Activated CD8-positive, alpha-beta memory T cell treated with anti-CD3 and anti-CD28 coated beads for 24 hours (primary cell): Measurements from ENCODE around the gene ARHGAP42.

Experiments
- DNase-seq: peaks from one replicate; pipeline ENCODE4 v3.0.0-alpha.2; 2020

ARHGAP42 gene

DNA sequence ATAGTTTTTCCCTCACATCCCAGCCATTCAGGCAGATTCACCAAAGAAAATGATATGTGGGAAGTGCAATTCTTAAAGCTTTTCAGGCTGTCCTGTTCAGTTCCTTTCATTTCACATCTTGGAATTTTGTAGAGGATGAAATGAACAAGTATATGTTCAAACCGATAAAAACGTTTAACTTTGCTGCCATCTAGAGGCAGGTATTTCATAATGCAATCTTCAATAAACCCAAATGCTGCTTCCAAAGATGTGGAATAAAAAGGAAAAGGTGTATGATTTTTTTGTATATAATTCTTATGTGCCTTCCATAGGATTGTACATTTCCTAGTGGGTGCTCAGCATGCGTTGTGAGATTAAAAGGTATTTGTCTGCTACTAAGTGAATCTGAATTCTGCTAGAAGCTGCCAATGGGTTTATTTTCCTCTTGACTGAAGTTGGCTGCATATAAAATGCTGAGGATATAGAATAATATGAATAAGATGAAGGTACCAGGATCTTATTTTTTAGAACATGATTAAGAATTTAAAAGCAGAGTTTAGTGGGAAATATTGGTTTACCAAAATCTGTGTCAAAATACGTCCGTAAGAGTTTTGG, 243.2 kb downstream of the ARHGAP42 start:
- no peak for DNase-seq

DNA sequence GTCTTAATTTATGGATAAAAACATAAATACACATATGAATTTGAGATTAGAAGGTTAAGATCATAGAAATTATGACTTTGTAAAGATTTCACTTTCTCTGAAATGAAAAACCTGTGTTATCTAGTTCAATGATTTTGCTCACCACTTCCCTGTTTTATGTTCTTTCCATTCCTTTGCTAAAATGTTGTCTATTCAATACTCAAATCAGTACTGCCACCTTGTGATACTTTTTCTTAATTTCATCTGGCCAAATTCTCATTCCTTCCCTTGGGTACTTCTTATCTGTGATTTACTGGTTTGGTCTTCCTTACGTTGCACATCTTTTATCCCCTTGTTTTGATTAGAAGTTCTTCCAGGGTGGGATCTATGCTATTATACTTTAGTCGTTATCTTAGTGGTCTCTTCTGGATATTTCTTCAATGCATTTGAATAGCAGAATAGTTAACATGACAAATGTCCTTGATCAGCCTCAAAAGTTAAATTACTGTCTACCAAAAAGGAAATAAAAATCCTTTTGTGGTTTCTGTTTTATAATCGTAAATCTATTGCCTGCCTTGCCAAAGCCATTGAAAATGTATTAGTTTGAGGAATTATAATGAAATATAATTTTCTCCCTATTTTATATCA, 245.5 kb downstream of the ARHGAP42 start:
- DNase-seq: no peak

DNA sequence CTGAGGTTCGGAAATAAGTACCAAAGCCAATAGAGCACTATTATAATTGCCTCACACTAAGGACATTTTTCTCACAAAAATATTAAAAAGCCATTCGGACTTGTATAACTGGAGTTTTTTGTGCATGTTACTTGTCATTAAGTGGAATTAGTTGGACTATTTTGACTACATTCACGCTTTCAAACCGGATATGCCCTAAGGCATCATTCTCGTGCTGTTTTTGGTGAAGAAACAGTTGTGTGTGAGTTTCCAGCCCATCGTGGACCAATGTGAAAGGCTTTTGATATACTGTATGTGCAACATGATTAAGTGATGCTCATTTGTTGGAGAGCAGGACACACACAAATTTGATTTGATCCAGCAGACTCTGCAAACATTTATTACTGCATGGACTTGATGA, 249.7 kb downstream of the ARHGAP42 start:
- DNase-seq: no peak

- no peak for DNase-seq
Observed at GRCh38 chr11:100939571-100939970, 252.5 kb downstream of the ARHGAP42 start.

DNA sequence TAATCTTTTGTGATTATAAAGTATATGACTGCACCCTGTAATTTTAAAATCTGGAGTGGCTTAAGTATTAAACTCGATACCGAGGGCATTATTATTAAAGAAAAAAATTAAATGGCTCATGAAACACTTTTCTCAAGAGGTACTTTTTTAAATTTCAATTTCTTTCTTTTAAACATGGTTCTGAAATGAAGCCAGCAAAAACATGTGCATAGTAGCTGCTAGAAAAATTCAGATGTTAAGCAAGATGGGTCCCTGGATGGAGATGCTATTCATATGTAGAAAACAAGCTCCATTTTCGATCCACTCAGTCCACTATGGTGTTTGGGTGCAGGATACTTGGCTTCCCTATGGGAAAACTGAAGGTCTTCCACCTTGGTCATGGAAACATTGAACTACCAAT, 253.0 kb downstream of the ARHGAP42 start:
- no peak for DNase-seq

DNA sequence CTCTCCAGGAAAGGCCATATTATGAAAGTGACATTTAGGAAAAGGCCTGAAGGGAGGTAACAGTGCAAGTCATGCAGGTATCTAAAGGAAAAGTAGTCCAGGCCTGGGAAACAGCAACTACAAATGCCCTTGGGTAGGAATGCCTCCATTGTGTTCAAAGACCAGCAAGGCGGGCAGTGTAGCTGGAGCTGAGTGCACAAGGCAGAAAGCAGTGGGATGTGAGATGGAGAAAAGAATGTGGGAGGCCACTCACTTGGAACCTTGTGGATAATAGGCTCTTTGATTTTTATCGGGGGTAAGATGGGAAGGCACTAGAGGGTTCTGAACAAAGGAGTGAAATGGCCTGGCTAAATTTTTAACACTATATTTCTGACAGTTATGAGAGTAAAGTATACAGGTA, 253.9 kb downstream of the ARHGAP42 start:
- no peak for DNase-seq

DNA sequence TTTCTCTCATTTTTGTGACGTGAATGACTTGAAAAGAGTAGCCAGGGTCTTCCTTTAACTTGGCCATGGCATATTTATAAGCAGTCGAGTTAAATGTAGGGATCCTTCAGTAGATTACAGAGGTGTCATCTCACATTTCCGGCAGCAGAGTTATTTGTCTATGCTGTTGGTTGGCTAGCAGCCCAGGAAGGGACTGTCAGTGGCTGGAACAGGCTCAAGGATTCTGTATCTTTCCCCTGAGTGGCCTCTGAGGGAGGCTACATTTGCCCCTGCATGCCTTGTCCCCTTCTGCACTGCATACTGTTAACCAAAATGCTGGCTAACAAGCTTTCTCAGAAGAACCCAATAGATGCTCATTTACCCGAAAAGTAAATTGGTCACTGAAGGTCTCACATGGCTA, 254.9 kb downstream of the ARHGAP42 start:
- no peak for DNase-seq

DNA sequence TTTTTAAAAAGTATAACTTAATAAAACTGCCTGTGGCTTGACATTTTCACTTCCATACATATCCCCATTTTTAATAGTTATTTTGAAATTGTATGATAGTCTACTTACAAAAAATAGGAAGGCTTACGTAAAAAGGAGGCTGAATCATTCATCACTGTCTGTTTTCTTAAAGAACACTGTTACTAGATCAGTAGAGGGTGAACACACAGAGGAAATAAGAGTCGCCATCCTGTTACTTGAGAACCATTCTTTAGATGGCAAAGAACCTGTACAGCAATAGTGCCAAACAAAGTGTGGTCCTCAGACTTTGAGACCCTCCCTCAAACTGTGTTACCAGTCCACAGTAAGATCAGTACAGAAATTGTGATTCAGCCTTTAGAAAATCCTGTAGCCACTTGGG, 261.8 kb downstream of the ARHGAP42 start:
- no peak for DNase-seq

- DNase-seq: no peak
Observed at GRCh38 chr11:100949443-100949842, 262.4 kb downstream of the ARHGAP42 start.

DNA sequence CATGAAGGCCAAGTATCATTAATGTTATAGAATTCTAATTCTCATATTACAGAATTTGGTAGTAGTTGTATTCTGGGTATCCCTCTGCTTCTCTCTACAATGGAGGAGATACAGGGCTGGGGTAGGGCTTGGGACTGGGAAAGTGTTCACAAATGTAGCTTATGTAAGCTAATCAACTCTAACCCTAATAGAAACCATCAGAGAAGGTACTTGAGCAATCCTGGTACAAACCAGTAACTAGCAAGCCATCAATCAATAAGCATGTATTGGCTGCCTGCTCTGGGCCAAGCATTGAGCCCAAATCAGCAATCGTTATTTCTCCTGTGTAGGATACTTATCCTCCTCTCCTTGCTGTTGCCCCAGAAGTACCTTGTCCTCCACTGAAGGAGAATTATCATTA, 268.2 kb downstream of the ARHGAP42 start:
- DNase-seq: no peak

DNA sequence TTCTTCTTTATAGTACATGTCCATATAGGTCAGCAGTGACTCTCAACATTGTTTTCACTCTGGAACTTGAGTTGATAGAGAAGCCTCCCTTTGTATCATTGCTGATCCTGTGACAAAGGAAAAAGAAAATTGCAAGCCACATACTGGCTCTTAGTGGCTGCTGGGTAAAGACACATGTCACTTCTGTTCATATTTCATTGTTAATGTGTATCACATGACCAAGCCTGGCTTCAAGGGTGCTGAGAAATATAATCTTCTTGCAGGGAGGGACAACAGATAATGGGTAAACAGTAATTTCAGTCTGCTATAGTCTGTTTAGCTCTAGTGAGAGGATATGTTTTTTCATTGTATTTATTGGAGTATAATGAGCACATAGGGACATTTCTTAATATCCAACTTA, 269.3 kb downstream of the ARHGAP42 start:
- DNase-seq: no peak

GRCh38 chr11:100957499-100957898, 270.4 kb downstream of the ARHGAP42 start:
- no peak for DNase-seq

DNA sequence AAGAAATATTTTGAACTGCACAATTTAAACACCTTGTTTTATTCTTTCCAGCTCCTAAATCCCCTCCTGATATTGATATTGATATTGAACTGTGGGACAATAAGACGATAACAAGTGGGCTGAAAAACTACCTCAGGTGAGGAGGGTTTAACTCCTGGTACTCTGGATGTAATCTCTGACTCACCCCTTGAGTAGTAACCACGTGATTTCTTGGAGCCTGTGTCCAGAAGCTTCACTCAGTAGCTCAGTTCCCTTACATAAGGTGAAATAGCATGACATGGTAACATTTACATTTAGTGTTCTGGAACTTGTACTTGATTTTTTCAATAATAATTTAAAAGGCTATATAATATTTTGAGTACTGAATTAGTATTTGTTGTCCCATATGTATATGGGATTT, 274.5 kb downstream of the ARHGAP42 start:
- DNase-seq: no peak

DNA sequence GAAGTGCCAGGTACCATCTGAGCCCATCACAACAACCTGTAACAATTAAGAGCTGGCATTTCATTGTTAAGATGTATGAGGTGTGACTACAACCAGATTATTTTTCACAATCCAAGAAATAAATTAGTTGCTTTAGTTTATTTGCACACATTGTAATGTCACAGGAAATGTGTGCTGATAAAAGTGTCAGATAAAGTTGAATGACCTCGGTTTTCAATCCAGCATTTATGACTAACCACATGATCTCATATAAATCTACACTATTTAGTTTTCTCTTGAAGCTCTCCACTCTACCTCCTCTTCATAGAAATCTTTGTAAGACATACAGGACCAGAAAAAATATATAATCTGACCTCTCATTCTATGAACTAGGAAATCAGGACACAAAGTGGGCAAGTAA, 276.3 kb downstream of the ARHGAP42 start:
- DNase-seq: no peak

DNA sequence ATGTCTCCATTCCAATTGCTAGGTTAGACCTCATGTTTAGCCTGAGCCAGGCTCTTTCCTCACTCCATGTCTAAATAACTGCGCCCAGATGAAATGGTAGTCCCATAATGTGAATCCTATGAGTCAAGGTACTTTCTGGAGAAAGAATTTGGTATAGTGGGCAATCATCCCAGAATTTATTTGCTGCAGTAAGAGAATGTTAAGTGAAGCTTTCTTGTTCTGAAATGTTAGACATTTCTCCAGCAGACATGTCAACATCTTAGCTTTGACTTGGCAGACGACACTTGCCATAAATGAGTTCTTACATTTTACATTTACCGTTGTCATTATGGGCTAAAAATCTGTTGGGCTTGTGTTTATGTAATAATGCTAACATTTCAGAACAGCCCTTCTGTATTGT, 277.3 kb downstream of the ARHGAP42 start:
- no peak for DNase-seq

- no peak for DNase-seq
Observed at GRCh38 chr11:100965346-100965745, 278.3 kb downstream of the ARHGAP42 start.

- no peak for DNase-seq
Observed at GRCh38 chr11:100966366-100966765, 279.3 kb downstream of the ARHGAP42 start.

GRCh38 chr11:100969008-100969407, 281.9 kb downstream of the ARHGAP42 start:
- no peak for DNase-seq

DNA sequence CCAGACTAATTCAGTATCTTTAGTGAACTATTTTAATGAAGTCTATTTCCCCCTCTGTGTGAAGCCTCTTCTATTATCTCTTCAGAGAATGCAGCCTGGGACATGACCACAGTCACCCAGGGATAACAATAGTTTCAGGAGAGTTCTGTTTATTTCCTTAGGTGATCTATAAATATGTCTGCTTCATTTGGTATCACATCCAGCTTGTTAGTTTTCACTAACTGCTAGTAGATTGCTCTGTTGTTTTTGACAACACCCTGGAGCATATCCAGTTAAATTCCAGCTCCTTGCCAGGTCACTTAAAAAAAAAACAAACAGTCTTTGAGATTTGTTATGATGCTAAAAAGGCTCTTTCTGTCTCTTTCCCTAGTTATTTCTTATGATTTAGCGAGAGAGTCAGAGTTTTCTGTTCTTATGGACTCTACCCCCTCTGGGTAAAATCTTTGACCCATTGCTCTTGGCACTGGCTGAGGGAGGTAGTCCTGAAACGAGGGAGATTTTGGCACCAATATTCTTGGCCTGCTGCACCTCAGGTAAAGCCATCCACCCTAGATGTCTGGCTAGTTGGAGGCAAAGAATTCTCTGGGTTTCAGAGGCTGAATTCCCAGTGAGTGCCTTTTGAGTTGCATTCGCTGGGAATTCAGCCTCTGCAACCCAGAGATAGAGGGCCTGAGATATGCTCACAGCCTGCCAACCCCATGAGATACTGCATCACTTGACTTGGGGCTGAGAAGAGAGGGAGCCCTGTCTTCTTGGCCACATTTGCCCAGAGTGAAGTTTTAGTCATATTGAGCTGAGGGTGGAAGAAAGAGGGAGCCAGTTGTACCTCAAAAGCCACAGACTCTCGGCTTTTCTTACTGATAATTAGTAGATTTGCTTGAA, 283.4 kb downstream of the ARHGAP42 start:
- DNase-seq: no peak

DNA sequence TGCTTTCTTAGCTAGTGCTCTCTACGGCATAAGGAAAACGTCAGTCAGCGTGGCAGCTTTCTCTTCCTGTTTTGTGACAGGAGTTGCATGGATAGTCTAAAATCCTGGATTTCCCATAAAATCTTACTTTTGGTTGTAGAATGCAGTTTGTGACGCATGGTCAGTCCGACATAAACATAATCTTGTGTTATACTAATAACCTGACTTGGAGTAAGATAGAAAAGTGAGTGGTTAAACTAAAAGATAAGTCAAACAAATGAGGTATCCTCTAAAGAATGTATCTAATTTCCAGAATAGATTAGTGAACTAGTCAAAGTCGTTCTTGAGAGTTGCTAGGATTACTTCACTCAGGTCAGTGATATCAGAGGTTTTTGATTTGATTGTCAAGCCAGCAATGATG, 285.0 kb downstream of the ARHGAP42 start:
- DNase-seq: no peak

DNA sequence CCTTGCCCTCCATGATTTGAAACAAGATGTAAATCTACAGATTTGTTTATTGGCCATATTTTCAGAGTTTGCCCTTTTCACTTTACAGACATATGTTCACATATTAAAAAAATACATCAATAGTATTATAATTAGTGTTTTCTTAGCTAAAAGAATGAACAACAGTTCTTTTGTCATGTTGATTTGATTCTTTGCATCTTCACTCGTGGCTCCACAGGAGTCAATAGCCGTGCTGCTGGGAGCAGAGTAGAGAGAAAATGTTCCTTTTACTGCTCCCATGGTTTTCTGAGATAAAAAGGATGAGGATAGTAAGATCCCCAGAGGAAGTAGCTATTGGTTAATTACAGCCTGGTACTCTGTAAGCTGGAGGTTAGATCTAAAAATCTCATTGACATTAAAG, 291.4 kb downstream of the ARHGAP42 start:
- DNase-seq: no peak

- DNase-seq: no peak
Observed at GRCh38 chr11:100978939-100979338, 291.9 kb downstream of the ARHGAP42 start.

DNA sequence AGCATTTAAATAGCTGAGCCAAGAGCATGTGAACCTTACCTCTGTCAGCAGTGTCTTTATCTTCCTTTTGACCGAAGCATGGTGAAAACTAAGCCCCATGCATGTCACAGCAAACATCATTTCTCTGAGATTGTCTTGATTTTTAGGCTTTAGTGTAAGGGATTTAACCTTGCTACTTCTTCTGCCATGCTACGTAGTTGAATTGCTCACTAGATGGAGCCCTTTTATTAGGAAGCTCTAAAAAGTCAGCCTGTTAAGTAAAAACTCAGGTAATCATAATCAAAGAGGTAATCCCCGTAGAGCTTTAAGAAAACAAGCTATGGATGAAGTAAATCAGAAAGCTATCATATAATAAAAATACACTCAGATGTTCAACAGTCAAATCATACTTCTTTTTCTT, 293.1 kb downstream of the ARHGAP42 start:
- DNase-seq: no peak

DNA sequence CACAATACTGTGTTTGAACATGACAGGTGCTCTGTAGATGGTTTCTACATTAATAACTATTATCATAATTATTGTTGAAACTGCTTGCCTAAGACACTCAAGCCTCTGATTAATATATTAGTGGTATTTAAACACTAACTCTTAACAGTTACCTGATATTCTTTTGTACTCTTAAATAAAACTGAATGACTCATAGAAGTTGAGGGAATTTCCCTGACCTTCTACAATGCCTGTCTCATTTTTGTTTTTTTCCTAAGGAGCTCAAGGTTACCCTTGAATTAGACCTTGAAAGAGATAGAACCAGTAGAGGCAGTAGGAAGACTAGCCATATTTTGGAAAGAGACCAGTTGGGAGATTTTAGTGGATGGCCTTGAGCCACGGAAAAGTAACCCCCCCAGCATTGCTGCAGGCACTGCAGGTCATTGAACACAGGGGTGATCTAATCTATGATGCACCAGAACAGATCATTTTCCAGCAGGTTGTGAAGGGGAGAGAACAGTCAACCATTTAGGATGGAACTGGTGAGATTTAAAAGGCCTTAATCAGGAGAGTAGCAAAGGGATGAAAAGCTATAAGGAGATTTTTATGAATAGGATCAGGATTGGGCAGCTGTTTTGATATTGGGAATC, 294.2 kb downstream of the ARHGAP42 start:
- no peak for DNase-seq
